IPS DF 4.7 (cell line): ENCODE results near the gene VWA5B2.
A peak's percentile ranks its signal among the peaks of the same experiment; 100 is the strongest.
"Not testable (repeated sequence)": the region's sequence is repeated elsewhere in the genome, so short reads cannot be mapped to it uniquely, and the experiment has no call there.

Experiments
- DNase-seq: peaks from one replicate; pipeline ENCODE4 v3.0.0-alpha.2; 2013; ENCODE audit warnings: low spot score; ENCODE audit errors: extremely low read depth

Gene VWA5B2

GRCh38 chr3:184241447-184242296 lies 12.3 kb downstream of the VWA5B2 start:
- DNase-seq = no peak

- no peak for DNase-seq
Measured at GRCh38 chr3:184242297-184242685, 12.9 kb downstream of the VWA5B2 start.

GRCh38 chr3:184248454-184249411 lies 19.3 kb downstream of the VWA5B2 start, which contains the start of gene ALG3:
Gene ALG3 (minus strand): TSS chr3:184248962. CDS start chr3:184248940, 22 bp downstream.
- no peak for DNase-seq

GRCh38 chr3:184249412-184250166 lies 20.2 kb downstream of the VWA5B2 start, which contains the start of gene EEF1AKMT4:
Gene EEF1AKMT4 (plus strand): TSS chr3:184249672. CDS start chr3:184249695, 23 bp downstream.
- peak; percentile 97 for DNase-seq

GRCh38 chr3:184250167-184250828 lies 20.9 kb downstream of the VWA5B2 start:
- DNase-seq = peak; percentile 94

- no peak for DNase-seq
Measured at GRCh38 chr3:184255291-184256039, 26.1 kb downstream of the VWA5B2 start.

GRCh38 chr3:184257083-184257915 lies 27.9 kb downstream of the VWA5B2 start:
- DNase-seq = no peak

GRCh38 chr3:184258926-184259325 lies 29.5 kb downstream of the VWA5B2 start:
- DNase-seq = no peak

GRCh38 chr3:184259396-184259877 lies 30.1 kb downstream of the VWA5B2 start:
- no peak for DNase-seq

- no peak for DNase-seq
Measured at GRCh38 chr3:184259878-184260723, 30.7 kb downstream of the VWA5B2 start.

- DNase-seq = no peak
Measured at GRCh38 chr3:184260724-184261269, 31.4 kb downstream of the VWA5B2 start.

- DNase-seq = peak; percentile 51
Measured at GRCh38 chr3:184261270-184261853, 32.0 kb downstream of the VWA5B2 start, which contains the start of gene CAMK2N2. Gene CAMK2N2 (minus strand): TSS chr3:184261553. CDS start chr3:184261285, 268 bp downstream.

- no peak for DNase-seq
Measured at GRCh38 chr3:184261854-184262763, 32.7 kb downstream of the VWA5B2 start.

- DNase-seq = no peak
Measured at GRCh38 chr3:184262764-184263179, 33.4 kb downstream of the VWA5B2 start.

GRCh38 chr3:184267249-184267648 lies 37.9 kb downstream of the VWA5B2 start:
- DNase-seq = not testable (repeated sequence)

GRCh38 chr3:184272269-184272668 lies 42.9 kb downstream of the VWA5B2 start:
- no peak for DNase-seq
